Effector memory CD8-positive, alpha-beta T cell (primary cell): ENCODE results near the gene PTH1R.

Experiments used
- ATAC-seq: fragments of 150-1000 bp; cut with Tn5 transposase; replicated peaks from 2 replicates; pipeline ENCODE4 v1.10.0; 2021; ENCODE audit warnings: mild to moderate bottlenecking, moderate library complexity
- DNase-seq, 3 experiments: peaks; one replicate each; pipeline ENCODE4 v3.0.0; 2021
- H3K27ac Mint-ChIP-seq, 2 donors: one replicate each; pipeline ENCODE4 v1.8.0; 2022; ENCODE audit warnings: mild to moderate bottlenecking in 2 of 2, mixed read lengths in 2 of 2, moderate library complexity in 2 of 2
- H3K27me3 Mint-ChIP-seq, 2 donors: one replicate each; pipeline ENCODE4 v1.8.0; 2022; ENCODE audit warnings: mixed read lengths in 2 of 2
- H3K36me3 Mint-ChIP-seq: one replicate; pipeline ENCODE4 v1.8.0; 2022; ENCODE audit warnings: mild to moderate bottlenecking, moderate library complexity, mixed read lengths; ENCODE audit not compliant: insufficient read depth
- H3K4me1 Mint-ChIP-seq, 2 donors: one replicate each; pipeline ENCODE4 v1.8.0; 2022; ENCODE audit warnings: low read depth in 2 of 2, mixed read lengths in 2 of 2
- H3K4me3 Mint-ChIP-seq, 2 donors: one replicate each; pipeline ENCODE4 v1.8.0; 2022; ENCODE audit warnings: mild to moderate bottlenecking in 2 of 2, mixed read lengths in 2 of 2, moderate library complexity in 2 of 2
- H3K9me3 Mint-ChIP-seq, 2 donors: one replicate each; pipeline ENCODE4 v1.8.0; 2022; ENCODE audit warnings: mixed read lengths in 2 of 2

The PTH1R gene

DNA sequence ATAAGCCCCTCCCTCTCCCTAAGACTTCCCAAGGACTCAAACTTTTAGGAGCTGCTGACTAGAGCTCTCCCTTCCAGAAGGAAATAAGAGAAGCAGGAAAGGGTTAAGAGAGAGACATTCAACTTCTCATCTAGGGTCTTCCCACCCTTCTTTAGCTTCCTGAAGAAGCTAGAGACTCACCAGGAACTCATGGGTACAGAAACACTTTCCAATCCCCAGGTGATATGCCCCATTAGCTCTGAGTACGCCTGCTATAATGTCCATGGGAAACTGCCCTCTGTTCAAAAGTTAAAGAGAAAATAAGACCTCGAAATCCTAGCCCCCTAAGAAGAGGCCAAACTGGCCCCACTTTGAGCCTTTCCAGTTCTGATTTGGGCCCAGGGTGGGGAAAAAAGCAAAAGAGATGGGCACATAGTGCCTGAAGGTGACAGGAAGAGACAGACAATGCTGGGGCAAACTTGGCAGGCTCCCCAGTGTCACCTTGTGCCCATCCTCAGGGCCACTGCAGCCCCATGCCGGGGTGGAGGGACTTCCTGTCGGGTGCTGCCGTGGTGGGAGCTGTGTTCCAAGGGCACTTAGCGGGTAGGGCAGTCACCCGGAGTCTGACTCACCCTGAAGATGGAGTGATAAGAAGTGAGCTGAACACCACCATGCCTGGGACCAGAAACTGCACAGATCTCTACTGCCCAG, 69.5 kb downstream of the PTH1R start:
- Mint-ChIP-seq H3K27ac (peak overlapping the region; percentile 98 to 100), H3K9me3 (no peaks in the 10 kb centered on the region), H3K4me3 (peak overlapping the region; percentile 81 to 83), H3K27me3 (no peaks in the 10 kb centered on the region), H3K36me3 (peaks cover 46% of the 10 kb centered on the region), H3K4me1 (peaks cover 78 to 85% of the 10 kb centered on the region in 2 donors)
- DNase-seq (peak; percentile 71 to 81 (median 81)), ATAC-seq (peak; percentile 66)

DNA sequence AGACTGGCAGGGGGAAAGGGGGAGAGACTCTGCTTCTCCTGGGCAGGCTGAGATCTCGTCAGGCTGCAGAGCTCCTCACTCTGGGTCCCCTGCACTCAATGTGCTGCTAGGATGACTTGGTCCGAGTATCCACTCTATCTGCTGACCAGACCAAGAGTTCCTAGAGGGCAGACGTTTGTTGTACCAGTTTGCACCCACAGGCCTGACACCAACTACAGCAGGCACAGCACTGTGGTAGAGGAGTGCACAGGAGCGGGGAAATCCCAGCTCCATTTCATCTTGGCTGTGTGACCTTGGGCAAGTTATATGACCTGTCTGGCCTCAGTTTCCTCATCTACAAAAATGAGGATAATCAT, 70.0 kb downstream of the PTH1R start:
- Mint-ChIP-seq H3K9me3 (no peaks in the 10 kb centered on the region), H3K27ac (peak overlapping the region; percentile 98 to 100), H3K4me3 (peak overlapping the region; percentile 81 to 83), H3K4me1 (peaks cover 78 to 88% of the 10 kb centered on the region in 2 donors), H3K36me3 (peaks cover 44% of the 10 kb centered on the region), H3K27me3 (no peaks in the 10 kb centered on the region)
- no peak for DNase-seq
- ATAC-seq, result peak; percentile 42

DNA sequence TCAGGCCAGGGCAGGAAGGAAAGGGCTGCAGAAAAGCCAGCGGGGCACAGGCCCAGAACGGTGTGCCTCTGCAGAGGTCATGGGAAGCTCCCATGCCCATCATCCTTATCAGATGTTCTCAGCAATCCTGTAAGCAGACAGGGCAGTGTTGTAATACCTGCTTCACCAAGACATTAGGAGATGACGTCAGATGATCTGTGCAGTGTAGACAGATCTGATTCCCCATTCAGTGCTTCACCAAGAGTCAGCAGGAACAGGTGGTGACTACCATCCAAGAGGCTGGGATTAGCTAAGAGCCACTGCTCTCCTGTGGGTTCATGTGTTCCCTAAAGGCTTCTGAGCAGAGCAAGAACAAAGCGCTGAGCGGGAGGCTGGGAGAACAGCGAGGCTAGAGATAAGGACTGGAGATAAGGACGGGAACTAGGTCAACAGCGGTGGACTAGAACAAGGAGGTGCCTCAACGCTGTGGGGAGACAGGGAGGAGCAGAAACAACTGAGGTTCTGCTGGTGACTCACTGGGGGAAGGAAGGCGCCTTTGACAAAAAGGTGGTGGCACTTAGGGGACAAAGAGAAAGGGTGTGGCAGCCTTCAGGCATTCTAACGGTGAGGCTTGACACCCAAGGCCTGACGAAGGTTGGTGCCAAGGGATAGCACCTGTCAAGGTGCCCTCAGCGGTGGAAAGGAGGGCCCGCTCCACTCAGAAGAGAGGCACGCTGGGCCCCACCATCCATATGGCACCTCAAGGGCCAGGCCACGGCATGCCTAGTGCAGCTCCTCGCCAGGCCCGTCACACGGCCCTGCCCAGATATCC, 70.7 kb downstream of the PTH1R start:
- Mint-ChIP-seq H3K27me3 (no peaks in the 10 kb centered on the region), H3K9me3 (no peaks in the 10 kb centered on the region), H3K36me3 (peaks cover 46% of the 10 kb centered on the region), H3K27ac (peak overlapping the region; percentile 98 to 100), H3K4me1 (peaks cover 81 to 89% of the 10 kb centered on the region in 2 donors), H3K4me3 (peak overlapping the region; percentile 81 to 83)
- DNase-seq (peak; percentile 73 to 79 (median 76)), ATAC-seq (peak; percentile 74)

DNA sequence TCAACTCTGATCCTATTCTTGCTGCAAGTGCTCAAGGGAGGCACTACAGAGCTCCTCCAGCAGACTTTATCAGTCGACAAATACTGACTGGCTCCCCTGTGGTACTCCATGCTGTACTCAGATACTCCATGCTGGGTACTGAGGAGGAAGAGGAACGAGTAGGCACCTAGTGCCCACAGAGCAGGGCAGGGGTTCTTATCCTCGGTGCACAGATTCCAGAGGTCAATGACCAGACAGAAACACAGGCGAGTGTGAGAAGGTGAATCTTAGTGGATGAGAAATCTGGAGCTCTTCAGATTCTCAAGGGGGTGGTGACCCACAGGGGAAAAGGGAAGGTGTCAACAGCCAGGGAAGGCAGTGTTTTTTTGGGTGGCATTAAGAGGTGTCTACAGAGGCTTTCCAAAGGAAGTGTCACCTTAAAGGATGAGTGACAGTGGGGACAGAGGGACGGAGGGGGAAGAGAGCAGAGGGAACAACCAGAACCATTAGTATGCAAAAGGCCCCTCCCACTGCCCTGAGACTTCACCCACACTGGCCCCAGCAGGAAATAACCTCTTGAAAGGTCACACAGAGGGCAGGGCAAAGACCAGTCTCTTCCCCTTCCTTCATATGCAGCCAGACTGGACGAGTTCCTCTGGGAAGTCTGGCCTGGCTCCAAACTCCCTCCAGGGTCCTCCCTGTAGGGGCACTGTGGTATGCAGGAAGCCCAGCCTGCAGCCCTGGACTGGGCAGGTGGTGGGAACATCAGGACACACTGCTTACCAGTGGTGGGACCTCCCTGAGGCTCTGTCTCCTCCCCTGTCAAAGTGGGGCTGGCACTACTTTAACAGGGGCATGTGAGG, 71.5 kb downstream of the PTH1R start:
- peaks cover 89 to 92% of the 10 kb centered on the region in 2 donors for H3K4me1 Mint-ChIP-seq
- H3K4me3 Mint-ChIP-seq, result peak overlapping the region; percentile 81 to 83
- DNase-seq, result no peak
- peak overlapping the region; percentile 98 to 100 for H3K27ac Mint-ChIP-seq
- no peaks in the 10 kb centered on the region for H3K27me3 Mint-ChIP-seq
- peaks cover 50% of the 10 kb centered on the region for H3K36me3 Mint-ChIP-seq
- no peak for ATAC-seq
- no peaks in the 10 kb centered on the region for H3K9me3 Mint-ChIP-seq

DNA sequence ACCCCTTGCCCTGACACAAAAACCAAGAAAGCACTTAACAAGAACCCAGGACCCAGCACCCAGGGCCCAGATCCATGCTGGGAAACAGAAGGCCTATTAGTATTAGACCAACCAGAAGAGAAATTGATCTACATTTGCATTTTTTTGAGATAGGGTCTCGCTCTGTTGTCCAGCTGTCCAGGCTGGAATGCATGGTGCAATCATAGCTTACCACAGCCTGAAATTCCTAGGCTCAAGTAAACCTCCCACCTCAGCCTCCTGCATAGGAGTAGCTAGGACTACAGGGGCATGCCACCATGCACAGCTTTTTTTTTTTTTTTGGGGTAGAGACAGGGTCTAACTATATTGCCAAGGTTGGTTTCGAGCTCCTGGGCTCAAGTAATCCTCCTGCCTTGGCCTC, 72.7 kb downstream of the PTH1R start:
- peaks cover 89 to 92% of the 10 kb centered on the region in 2 donors for H3K4me1 Mint-ChIP-seq
- DNase-seq (no peak), ATAC-seq (no peak)
- H3K27me3 Mint-ChIP-seq, result no peaks in the 10 kb centered on the region
- H3K9me3 Mint-ChIP-seq, result no peaks in the 10 kb centered on the region
- peak overlapping the region; percentile 98 to 100 for H3K27ac Mint-ChIP-seq
- peak overlapping the region; percentile 81 to 83 for H3K4me3 Mint-ChIP-seq
- H3K36me3 Mint-ChIP-seq, result peaks cover 45% of the 10 kb centered on the region

DNA sequence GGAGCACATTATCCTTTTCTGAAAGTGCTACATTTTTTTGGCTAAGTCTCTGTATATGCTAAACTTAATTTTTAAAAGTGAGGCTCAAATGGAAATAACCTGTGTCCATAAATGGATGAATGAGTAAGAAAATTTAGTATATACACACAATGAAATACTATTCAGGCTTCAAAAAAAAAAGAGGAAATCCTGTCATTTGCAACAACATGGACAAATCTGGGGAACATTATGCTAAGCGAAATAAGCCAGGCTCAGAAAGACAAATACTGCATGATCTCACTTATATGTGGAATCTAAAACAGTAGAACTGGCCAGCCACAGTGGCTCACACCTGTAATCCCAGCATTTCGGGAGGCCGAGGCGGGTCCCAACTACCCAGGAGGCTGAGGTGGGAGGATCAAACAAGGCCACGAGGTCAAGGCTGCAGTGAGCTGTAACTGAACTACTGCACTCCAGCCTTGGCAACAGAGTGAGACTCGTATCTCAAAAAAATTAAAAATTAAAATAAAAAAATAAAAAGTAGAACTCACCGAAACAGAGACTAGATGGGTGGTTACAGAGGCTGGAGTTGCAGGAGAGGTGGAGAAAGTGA, 73.2 kb downstream of the PTH1R start:
- Mint-ChIP-seq H3K9me3 (no peaks in the 10 kb centered on the region), H3K36me3 (peaks cover 45% of the 10 kb centered on the region), H3K4me1 (peaks cover 89 to 92% of the 10 kb centered on the region in 2 donors), H3K27me3 (no peaks in the 10 kb centered on the region), H3K4me3 (peak overlapping the region in 1 of 2 donors; percentile 11), H3K27ac (peak overlapping the region in 1 of 2 donors; percentile 100)
- DNase-seq (no peak), ATAC-seq (no peak)

DNA sequence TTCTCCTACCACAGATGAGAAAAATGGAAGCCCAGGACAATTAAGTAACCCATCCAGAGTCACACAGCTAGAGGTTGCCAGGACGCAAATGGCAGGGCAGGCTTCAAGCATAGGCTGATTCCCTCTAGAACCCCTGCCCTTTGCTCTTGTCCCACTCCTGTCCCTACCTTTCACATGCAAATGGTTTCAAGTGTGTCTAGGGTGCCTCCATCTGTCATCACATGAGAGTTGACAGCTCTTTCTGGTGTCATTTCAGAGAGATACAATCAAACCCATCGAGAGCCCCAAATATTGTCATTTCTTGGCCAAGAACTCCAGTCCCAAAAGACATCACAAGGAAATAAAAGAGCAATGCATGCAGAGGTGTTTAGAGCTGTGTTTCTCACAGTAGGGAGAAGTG, 75.3 kb downstream of the PTH1R start:
- Mint-ChIP-seq H3K27ac (peak overlapping the region; percentile 84 to 94), H3K4me3 (peak overlapping the region; percentile 71 to 77), H3K27me3 (no peaks in the 10 kb centered on the region)

More for the DNA sequence above, 75.3 kb downstream of the PTH1R start:
- ATAC-seq (no peak), DNase-seq (no peak)
- Mint-ChIP-seq H3K4me1 (peaks cover 82 to 84% of the 10 kb centered on the region in 2 donors), H3K9me3 (no peaks in the 10 kb centered on the region), H3K36me3 (peaks cover 39% of the 10 kb centered on the region)
